Measurements from ENCODE around the gene ABCA5. TPM values are rescaled to one million over a fixed set of nuclear protein-coding genes. Genes with fewer than 3 reads are reported as not detected.

ABCA5 gene
- total and polyA plus RNA-seq, 4 donors = 18.7 to 84.4 (median 48.8) TPM

- Histone ChIP-seq H3K27ac (ENCODE audit: low read depth in 1 of 2, low read length in 2 of 2) (no peak overlapping the region), H3K27me3 (ENCODE audit: control insufficient read depth in 4 of 4, insufficient read depth in 4 of 4, low read length in 3 of 4) (no peaks in the 10 kb centered on the region), H3K36me3 (ENCODE audit: control insufficient read depth in 4 of 4, insufficient read depth in 3 of 4, low read depth in 1 of 4, low read length in 3 of 4) (peaks cover 0 to 2% (median under 1%) of the 10 kb centered on the region in 4 donors), H3K9ac (ENCODE audit: low read depth in 1 of 2, low read length in 2 of 2) (no peak overlapping the region), H3K4me3 (ENCODE audit: low read depth in 1 of 3, low read length in 3 of 3) (no peak overlapping the region), H3K4me1 (ENCODE audit: control insufficient read depth in 4 of 4, insufficient read depth in 4 of 4, low read length in 3 of 4) (peaks cover 0 to 18% (median 3%) of the 10 kb centered on the region in 4 donors), H3K9me3 (ENCODE audit: control insufficient read depth in 4 of 4, low read length in 3 of 4) (no peaks in the 10 kb centered on the region)
- TF ChIP-seq SP1 (IDR thresholded peaks at IDR 0.05) (no peak), RXRA (IDR thresholded peaks at IDR 0.05) (no peak), YY1 (IDR thresholded peaks at IDR 0.05) (no peak), EGR1 (IDR thresholded peaks at IDR 0.05; ENCODE audit: low read depth in 2 of 2) (no peak), NR2F2 (IDR thresholded peaks at IDR 0.05) (no peak), HNF4A (conservative IDR thresholded peaks at IDR 0.05) (no peak), GABPA (IDR thresholded peaks at IDR 0.05 in 1 of 2, conservative IDR thresholded peaks at IDR 0.05 in 1 of 2) (no peak), JUND (IDR thresholded peaks at IDR 0.05) (no peak), HNF4G (IDR thresholded peaks at IDR 0.05) (no peak), REST (IDR thresholded peaks at IDR 0.05) (no peak), CTCF (IDR thresholded peaks at IDR 0.05; ENCODE audit: low read depth, low read length, missing input control) (no peak), FOXA2 (IDR thresholded peaks at IDR 0.05) (no peak), TAF1 (conservative IDR thresholded peaks at IDR 0.05) (no peak), FOXA1 (IDR thresholded peaks at IDR 0.05) (no peak), RAD21 (IDR thresholded peaks at IDR 0.05) (no peak)
- TF ChIP-seq, protein P1, sequence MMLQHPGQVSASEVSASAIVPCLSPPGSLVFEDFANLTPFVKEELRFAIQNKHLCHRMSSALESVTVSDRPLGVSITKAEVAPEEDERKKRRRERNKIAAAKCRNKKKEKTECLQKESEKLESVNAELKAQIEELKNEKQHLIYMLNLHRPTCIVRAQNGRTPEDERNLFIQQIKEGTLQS (IDR thresholded peaks at IDR 0.05) = no peak
- TF ChIP-seq, protein P2, sequence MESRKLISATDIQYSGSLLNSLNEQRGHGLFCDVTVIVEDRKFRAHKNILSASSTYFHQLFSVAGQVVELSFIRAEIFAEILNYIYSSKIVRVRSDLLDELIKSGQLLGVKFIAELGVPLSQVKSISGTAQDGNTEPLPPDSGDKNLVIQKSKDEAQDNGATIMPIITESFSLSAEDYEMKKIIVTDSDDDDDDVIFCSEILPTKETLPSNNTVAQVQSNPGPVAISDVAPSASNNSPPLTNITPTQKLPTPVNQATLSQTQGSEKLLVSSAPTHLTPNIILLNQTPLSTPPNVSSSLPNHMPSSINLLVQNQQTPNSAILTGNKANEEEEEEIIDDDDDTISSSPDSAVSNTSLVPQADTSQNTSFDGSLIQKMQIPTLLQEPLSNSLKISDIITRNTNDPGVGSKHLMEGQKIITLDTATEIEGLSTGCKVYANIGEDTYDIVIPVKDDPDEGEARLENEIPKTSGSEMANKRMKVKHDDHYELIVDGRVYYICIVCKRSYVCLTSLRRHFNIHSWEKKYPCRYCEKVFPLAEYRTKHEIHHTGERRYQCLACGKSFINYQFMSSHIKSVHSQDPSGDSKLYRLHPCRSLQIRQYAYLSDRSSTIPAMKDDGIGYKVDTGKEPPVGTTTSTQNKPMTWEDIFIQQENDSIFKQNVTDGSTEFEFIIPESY (IDR thresholded peaks at IDR 0.05) = no peak
- TF ChIP-seq, protein P3, sequence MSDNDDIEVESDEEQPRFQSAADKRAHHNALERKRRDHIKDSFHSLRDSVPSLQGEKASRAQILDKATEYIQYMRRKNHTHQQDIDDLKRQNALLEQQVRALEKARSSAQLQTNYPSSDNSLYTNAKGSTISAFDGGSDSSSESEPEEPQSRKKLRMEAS (IDR thresholded peaks at IDR 0.05) = no peak
- no peak for DNase-seq (ENCODE audit: low spot score)
- WGBS = 94% methylated on average over 3 of the region's 3 CpGs
Observed at GRCh38 chr17:69223809-69224208, 103.1 kb downstream of the ABCA5 start.

Data from liver (tissue), 9 donors.